Hematopoietic multipotent progenitor cell treated with erythropoietin and hydrocortisone succinate and interleukin-3 and kit ligand, for 17 days (in vitro differentiated cells): Measurements from ENCODE around the gene RSAD2.
"Not testable (repeated sequence)": the region's sequence is repeated elsewhere in the genome, so short reads cannot be mapped to it uniquely, and the experiment has no call there.

Experiments used
- DNase-seq: peaks from one replicate; pipeline ENCODE4 v3.0.0-alpha.2; 2015; ENCODE audit warnings: low spot score

The RSAD2 gene

GRCh38 chr2:6877402-6878304, at the start of gene RSAD2:
Gene RSAD2, plus strand, starts transcription at chr2:6877777. Its CDS starts 24 bp downstream, at chr2:6877801.
- peak; percentile 92 for DNase-seq

- DNase-seq = peak; percentile 58
Observed at GRCh38 chr2:6828299-6828584, 49.3 kb upstream of the RSAD2 start.

GRCh38 chr2:6831229-6831628, 46.3 kb upstream of the RSAD2 start:
- DNase-seq = no peak

- DNase-seq = no peak
Observed at GRCh38 chr2:6832596-6833299, 44.8 kb upstream of the RSAD2 start.

GRCh38 chr2:6833300-6833604, 44.3 kb upstream of the RSAD2 start:
- no peak for DNase-seq

- DNase-seq = no peak
Observed at GRCh38 chr2:6834163-6834562, 43.4 kb upstream of the RSAD2 start.

- no peak for DNase-seq
Observed at GRCh38 chr2:6835467-6835866, 42.1 kb upstream of the RSAD2 start.

GRCh38 chr2:6838673-6839319, 38.8 kb upstream of the RSAD2 start:
- DNase-seq = no peak

GRCh38 chr2:6841537-6842287, 35.9 kb upstream of the RSAD2 start:
- DNase-seq = no peak

GRCh38 chr2:6845312-6845711, 32.3 kb upstream of the RSAD2 start:
- DNase-seq = peak; percentile 36

- DNase-seq = peak; percentile 86
Observed at GRCh38 chr2:6845903-6846302, 31.7 kb upstream of the RSAD2 start.

GRCh38 chr2:6846540-6846939, 31.0 kb upstream of the RSAD2 start:
- DNase-seq = no peak

- DNase-seq = peak; percentile 96
Observed at GRCh38 chr2:6846967-6847681, 30.5 kb upstream of the RSAD2 start.

GRCh38 chr2:6852195-6852594, 25.4 kb upstream of the RSAD2 start:
- no peak for DNase-seq

- DNase-seq = no peak
Observed at GRCh38 chr2:6854416-6854815, 23.2 kb upstream of the RSAD2 start.

- DNase-seq = no peak
Observed at GRCh38 chr2:6855860-6856547, 21.6 kb upstream of the RSAD2 start.

- no peak for DNase-seq
Observed at GRCh38 chr2:6856548-6856920, 21.0 kb upstream of the RSAD2 start.

GRCh38 chr2:6858466-6859027, 19.0 kb upstream of the RSAD2 start:
- DNase-seq = not testable (repeated sequence)

GRCh38 chr2:6860296-6860695, 17.3 kb upstream of the RSAD2 start:
- DNase-seq = no peak

- DNase-seq = peak; percentile 73
Observed at GRCh38 chr2:6863792-6864191, 13.8 kb upstream of the RSAD2 start.

GRCh38 chr2:6864231-6864754, 13.3 kb upstream of the RSAD2 start:
- peak; percentile 57 for DNase-seq
